ENCODE data around the gene TBX4.

The TBX4 gene

DNA sequence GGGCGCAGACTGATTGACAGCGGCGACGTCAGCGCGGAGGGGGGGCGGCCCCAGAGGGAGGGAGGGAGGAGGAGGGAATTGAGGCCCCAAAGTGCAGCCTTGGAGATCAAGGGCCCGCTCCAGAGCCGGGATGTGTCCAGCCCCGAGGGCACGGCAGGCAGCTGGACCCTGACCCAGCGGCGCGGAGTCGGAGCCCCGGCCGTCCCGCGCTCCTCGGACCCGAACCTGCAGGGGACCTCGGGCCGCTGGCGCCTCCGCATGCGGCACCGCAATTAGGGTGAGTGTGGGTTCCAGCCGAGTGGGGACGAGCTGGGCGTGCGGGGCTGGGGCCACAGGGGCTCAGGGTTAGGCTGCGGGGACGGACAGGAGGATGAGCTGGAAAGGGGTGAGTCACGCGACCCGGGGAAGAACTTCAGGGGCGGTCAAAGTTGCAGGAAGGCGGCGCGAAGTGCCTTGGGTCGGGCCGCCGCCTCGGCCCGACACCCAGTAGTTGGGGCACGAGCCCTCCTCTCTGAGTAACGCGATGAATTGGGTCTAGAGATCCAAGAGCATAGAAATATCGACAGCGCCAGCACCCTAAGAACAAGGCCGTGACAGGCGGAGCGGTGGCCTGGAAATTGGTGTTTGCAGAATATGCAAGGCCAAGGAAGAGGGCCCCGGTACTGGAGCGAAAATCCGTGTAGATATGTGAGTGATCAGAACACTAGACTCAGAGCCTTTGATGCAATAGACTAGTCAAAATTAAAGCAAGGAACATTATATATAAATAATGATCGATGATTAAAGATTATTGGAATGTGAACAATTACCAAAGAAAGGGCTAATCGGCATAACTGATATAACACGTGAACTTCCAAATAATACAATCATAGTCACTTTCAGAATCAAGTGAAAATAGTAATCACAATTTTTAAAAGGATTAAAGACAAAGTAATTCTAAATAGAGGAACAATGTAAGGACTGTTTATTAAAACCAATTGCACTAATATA is at the start of gene TBX4:
Gene TBX4 (plus strand): TSS at position 122 of the 990 bp plus-strand sequence. CDS start 4,069 bp downstream, outside the sequence.
- DNase-seq (ENCODE audit: low read depth) = no peak
- TF ChIP-seq, protein P1, sequence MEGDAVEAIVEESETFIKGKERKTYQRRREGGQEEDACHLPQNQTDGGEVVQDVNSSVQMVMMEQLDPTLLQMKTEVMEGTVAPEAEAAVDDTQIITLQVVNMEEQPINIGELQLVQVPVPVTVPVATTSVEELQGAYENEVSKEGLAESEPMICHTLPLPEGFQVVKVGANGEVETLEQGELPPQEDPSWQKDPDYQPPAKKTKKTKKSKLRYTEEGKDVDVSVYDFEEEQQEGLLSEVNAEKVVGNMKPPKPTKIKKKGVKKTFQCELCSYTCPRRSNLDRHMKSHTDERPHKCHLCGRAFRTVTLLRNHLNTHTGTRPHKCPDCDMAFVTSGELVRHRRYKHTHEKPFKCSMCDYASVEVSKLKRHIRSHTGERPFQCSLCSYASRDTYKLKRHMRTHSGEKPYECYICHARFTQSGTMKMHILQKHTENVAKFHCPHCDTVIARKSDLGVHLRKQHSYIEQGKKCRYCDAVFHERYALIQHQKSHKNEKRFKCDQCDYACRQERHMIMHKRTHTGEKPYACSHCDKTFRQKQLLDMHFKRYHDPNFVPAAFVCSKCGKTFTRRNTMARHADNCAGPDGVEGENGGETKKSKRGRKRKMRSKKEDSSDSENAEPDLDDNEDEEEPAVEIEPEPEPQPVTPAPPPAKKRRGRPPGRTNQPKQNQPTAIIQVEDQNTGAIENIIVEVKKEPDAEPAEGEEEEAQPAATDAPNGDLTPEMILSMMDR (IDR thresholded peaks at IDR 0.05; ENCODE audit: low read length, missing control alignments) = no peak
- no peak within 1 kb of the TSS for H3K4me3 ChIP-seq (replicated peaks; ENCODE audit: low read depth, low read length)

DNA sequence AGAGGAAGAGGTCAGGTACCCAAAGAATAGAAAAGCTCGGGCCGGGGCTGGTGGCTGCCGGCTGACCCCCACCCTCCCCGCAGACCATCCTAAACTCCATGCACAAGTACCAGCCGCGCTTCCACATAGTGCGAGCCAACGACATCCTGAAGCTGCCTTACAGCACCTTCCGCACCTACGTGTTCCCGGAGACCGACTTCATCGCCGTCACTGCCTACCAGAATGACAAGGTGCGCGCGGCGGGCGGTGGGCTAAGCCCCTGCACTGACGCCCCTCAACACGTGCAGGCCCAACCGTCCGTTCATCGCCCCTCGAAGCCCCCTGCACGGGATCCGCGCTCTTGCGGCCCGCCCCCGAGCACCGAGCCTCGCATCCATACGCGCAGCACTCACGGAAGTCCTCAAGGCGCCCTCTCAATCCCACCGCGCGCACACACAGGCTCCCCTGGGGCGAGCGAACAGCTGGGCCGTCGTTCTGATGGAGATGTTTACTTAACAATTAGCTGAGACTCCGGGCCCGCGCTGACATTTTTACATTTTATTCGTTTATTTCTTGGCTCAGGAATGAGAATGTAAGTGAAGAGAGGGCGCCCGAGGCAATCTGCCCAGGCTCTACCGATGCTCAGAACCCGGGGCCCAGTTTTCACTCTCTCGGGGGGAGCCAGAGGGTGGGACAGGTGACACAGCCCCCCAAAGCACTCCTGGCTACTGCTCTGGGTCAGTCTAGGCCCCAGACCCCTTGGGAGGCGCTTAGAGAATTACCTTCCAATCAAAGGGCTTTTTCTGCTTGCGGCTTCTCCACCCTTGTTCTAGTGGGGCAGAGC is 49.0 kb upstream of the TBX4 start:
- TF ChIP-seq, protein P1 (IDR thresholded peaks at IDR 0.05; ENCODE audit: low read length, missing control alignments) = no peak
- H3K4me3 ChIP-seq (replicated peaks; ENCODE audit: low read depth, low read length) = no peak overlapping the region
- no peak for DNase-seq (ENCODE audit: low read depth)

DNA sequence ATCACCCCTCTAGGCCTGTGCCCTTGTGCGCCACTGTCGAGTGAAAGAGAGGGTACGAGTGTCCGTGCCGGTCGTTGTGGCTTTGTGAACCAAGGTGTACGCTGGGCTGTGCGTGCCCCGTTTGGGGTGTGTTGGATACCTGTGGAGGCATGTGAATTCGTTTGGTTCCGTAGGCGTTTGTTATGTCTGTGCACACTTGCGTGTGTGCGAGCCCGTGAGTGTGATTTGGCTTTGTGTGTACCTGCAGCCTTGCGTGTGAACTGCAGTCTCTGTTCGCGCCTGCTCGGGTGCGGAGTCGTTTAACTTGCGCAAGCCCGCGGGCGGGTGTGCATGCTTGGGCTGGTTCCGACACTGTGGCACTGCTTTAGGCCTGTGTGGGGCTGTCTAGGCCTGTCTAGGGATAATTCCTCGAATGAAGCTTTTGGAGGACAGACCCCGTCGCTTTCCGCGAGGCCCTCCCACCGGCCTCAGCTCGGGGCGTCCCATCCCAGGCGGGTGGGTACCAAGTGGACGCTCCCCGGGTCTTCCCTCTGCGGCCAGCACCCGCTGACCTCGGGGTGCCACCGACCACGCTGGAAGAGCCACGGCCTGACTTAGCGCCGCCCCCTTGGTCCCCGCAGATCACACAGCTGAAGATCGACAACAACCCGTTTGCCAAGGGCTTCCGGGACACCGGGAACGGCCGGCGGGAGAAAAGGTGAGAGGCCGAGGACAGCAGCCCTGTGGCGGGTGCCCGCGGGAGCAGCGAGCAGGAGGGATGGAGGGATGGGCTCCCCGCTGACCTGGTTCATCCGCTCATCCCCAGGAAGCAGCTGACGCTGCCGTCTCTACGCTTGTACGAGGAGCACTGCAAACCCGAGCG is 48.2 kb upstream of the TBX4 start:
- no peak for DNase-seq (ENCODE audit: low read depth)
- H3K4me3 ChIP-seq (replicated peaks; ENCODE audit: low read depth, low read length) = no peak overlapping the region
- TF ChIP-seq, protein P1 (IDR thresholded peaks at IDR 0.05; ENCODE audit: low read length, missing control alignments) = no peak

DNA sequence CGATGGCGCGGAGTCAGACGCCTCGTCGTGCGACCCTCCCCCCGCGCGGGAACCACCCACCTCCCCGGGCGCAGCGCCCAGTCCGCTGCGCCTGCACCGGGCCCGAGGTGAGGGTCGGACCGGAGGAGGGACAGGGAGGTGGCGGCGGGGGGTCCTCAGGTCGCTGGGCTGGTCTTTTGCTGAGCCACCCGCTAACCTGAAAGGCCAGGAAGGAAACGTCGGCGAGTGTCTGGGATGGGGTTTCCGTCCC is 47.6 kb upstream of the TBX4 start:
- DNase-seq (ENCODE audit: low read depth) = no peak
- no peak overlapping the region for H3K4me3 ChIP-seq (replicated peaks; ENCODE audit: low read depth, low read length)
- TF ChIP-seq, protein P1 (IDR thresholded peaks at IDR 0.05; ENCODE audit: low read length, missing control alignments) = no peak

- no peak for DNase-seq (ENCODE audit: low read depth)
- TF ChIP-seq, protein P1 (IDR thresholded peaks at IDR 0.05; ENCODE audit: low read length, missing control alignments) = no peak
- no peak overlapping the region for H3K4me3 ChIP-seq (replicated peaks; ENCODE audit: low read depth, low read length)
Observed at GRCh38 chr17:61404913-61405685, 47.1 kb upstream of the TBX4 start.

Data from fibroblast of pulmonary artery (primary cell).